Epidermal melanocyte (primary cell): Measurements from ENCODE around the gene TPCN2.

Experiments used
- DNase-seq: peaks from one replicate; pipeline ENCODE4 v3.0.0; 2011; ENCODE audit warnings: low spot score; ENCODE audit not compliant: insufficient read length

Gene TPCN2

GRCh38 chr11:69094111-69094914, 45.6 kb downstream of the TPCN2 start:
- DNase-seq, result no peak

- DNase-seq, result no peak
Measured at GRCh38 chr11:69094915-69095290, 46.2 kb downstream of the TPCN2 start.

GRCh38 chr11:69095300-69095699, 46.6 kb downstream of the TPCN2 start:
- DNase-seq, result no peak

GRCh38 chr11:69096473-69096872, 47.7 kb downstream of the TPCN2 start:
- DNase-seq, result no peak

GRCh38 chr11:69097263-69097662, 48.5 kb downstream of the TPCN2 start:
- DNase-seq, result no peak

- no peak for DNase-seq
Measured at GRCh38 chr11:69099180-69099579, 50.4 kb downstream of the TPCN2 start.

GRCh38 chr11:69100454-69101114, 51.9 kb downstream of the TPCN2 start:
- DNase-seq, result no peak

- DNase-seq, result peak; percentile 79
Measured at GRCh38 chr11:69101115-69101791, 52.5 kb downstream of the TPCN2 start.

GRCh38 chr11:69101792-69102695, 53.3 kb downstream of the TPCN2 start:
- no peak for DNase-seq

- DNase-seq, result no peak
Measured at GRCh38 chr11:69102732-69103615, 54.2 kb downstream of the TPCN2 start.

GRCh38 chr11:69104212-69104855, 55.6 kb downstream of the TPCN2 start:
- DNase-seq, result no peak

GRCh38 chr11:69104856-69105395, 56.2 kb downstream of the TPCN2 start:
- no peak for DNase-seq

GRCh38 chr11:69105461-69106030, 56.8 kb downstream of the TPCN2 start:
- DNase-seq, result no peak

GRCh38 chr11:69106031-69106811, 57.5 kb downstream of the TPCN2 start:
- no peak for DNase-seq

- DNase-seq, result no peak
Measured at GRCh38 chr11:69107413-69107812, 58.7 kb downstream of the TPCN2 start.

- DNase-seq, result no peak
Measured at GRCh38 chr11:69108030-69108429, 59.3 kb downstream of the TPCN2 start.

GRCh38 chr11:69108559-69108958, 59.8 kb downstream of the TPCN2 start:
- no peak for DNase-seq

- DNase-seq, result no peak
Measured at GRCh38 chr11:69109101-69109500, 60.4 kb downstream of the TPCN2 start.
